Middle frontal gyrus (tissue), 1 donor: ENCODE results near the gene COQ2.

Source experiments
- DNase-seq: peaks from one replicate; pipeline ENCODE4 v3.0.0-alpha.2; 2015; ENCODE audit warnings: low spot score; ENCODE audit errors: extremely low spot score

COQ2 gene

GRCh38 chr4:83219344-83220331 is 65.0 kb downstream of the COQ2 start:
- no peak for DNase-seq

GRCh38 chr4:83217721-83218522 is 66.7 kb downstream of the COQ2 start:
- no peak for DNase-seq

DNA sequence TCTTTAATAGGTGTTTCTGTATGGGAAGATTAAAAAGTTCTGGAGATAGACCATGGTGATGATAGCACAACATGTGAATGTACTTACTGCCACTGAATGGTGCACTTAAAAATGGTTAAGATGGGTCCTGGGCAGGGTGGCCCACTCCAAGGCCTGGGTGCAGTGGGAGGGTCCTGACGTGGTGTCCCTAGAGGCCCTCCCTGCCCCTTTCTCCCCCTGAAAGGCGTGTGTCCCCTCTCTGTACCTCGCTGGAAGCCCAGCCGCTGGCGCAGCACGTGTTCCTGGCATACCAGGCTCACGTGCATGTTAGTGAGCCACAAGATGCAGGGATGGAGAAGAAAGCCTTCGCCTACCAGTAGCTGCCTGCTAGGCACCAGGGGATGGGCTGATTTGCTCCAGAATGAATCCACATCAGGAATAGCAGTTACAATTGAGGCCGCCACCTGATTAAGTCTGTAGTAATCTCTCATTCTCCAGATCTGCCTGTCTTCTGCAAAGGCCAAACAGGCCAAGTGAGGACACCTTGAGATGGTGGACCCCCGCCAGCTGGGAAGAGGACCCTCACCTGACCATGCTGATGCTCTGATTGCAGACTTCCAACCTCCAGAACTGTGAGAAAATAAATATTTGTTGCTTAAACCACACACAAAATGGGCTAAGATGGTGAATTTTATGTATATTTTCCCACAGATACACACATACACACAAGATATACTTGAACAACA is 67.5 kb downstream of the COQ2 start:
- no peak for DNase-seq

DNA sequence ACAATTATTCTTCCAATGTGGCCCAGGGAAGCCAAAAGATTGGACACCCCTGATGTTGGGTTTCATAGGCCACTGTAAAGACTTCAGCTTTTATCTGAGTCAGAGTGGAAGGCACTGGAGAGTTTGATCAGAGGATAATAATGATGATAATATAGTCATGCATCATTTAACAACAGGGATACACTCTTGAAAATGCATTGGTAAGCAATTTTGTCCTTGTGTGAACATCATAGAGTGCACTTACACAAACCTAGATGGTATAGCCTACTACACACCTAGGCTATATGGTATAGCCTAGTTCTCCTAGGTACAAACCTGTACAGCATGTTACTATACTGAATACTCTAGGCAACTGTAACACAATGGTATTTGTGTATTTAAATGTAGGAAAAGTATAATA is 70.5 kb downstream of the COQ2 start:
- DNase-seq, result no peak
